BE2C (cell line): Measurements from ENCODE around the gene TTC34.

Experiments
- DNase-seq: peaks from one replicate; pipeline ENCODE4 v3.0.0-alpha.2; 2020
- H3K27me3 ChIP-seq: fragments of 250-450 bp; sonication (Bioruptor Pico); 2 replicates; pipeline ENCODE4 v1.5.1; 2020; ENCODE audit warnings: mild to moderate bottlenecking
- H3K36me3 ChIP-seq: fragments of 250-450 bp; sonication (Bioruptor Pico); 2 replicates; pipeline ENCODE4 v1.5.1; 2020; ENCODE audit warnings: mild to moderate bottlenecking
- H3K4me1 ChIP-seq: fragments of 250-450 bp; sonication (Bioruptor Pico); 2 replicates; pipeline ENCODE4 v1.5.1; 2020
- H3K4me3 ChIP-seq: 2 replicates; pipeline ENCODE4 v1.5.1; 2011; ENCODE audit warnings: low read depth, low read length
- H3K9me3 ChIP-seq: fragments of 250-450 bp; sonication (Bioruptor Pico); 2 replicates; pipeline ENCODE4 v1.5.1; 2020
- CTCF ChIP-seq: IDR thresholded peaks from 2 replicates; pipeline ENCODE4 v1.5.1; 2012; ENCODE audit warnings: mild to moderate bottlenecking, low read depth, low read length

Gene TTC34

GRCh38 chr1:2816786-2817185 lies 15.3 kb upstream of the TTC34 start:
- Histone ChIP-seq H3K4me1 (no peaks in the 10 kb centered on the region), H3K27me3 (no peaks in the 10 kb centered on the region), H3K36me3 (no peaks in the 10 kb centered on the region), H3K4me3 (no peak overlapping the region), H3K9me3 (no peaks in the 10 kb centered on the region)
- DNase-seq: no peak
- TF ChIP-seq CTCF: no peak

GRCh38 chr1:2815551-2815950 lies 14.1 kb upstream of the TTC34 start:
- H3K27me3 ChIP-seq: no peaks in the 10 kb centered on the region
- H3K9me3 ChIP-seq: no peaks in the 10 kb centered on the region
- H3K36me3 ChIP-seq: no peaks in the 10 kb centered on the region
- H3K4me1 ChIP-seq: no peaks in the 10 kb centered on the region
- no peak overlapping the region for H3K4me3 ChIP-seq
- TF ChIP-seq CTCF: no peak
- no peak for DNase-seq

- H3K9me3 ChIP-seq: no peaks in the 10 kb centered on the region
- no peaks in the 10 kb centered on the region for H3K27me3 ChIP-seq
- no peaks in the 10 kb centered on the region for H3K36me3 ChIP-seq
- no peak for TF ChIP-seq CTCF
- no peak for DNase-seq
- H3K4me1 ChIP-seq: no peaks in the 10 kb centered on the region
- no peak overlapping the region for H3K4me3 ChIP-seq
Observed at GRCh38 chr1:2814511-2815075, 13.1 kb upstream of the TTC34 start.

- DNase-seq: no peak
- Histone ChIP-seq H3K9me3 (no peaks in the 10 kb centered on the region), H3K4me3 (no peak overlapping the region), H3K27me3 (no peaks in the 10 kb centered on the region), H3K36me3 (no peaks in the 10 kb centered on the region), H3K4me1 (no peaks in the 10 kb centered on the region)
- no peak for TF ChIP-seq CTCF
Observed at GRCh38 chr1:2812939-2813653, 11.6 kb upstream of the TTC34 start.

- no peaks in the 10 kb centered on the region for H3K9me3 ChIP-seq
- no peaks in the 10 kb centered on the region for H3K27me3 ChIP-seq
- DNase-seq: no peak
- H3K4me1 ChIP-seq: no peaks in the 10 kb centered on the region
- no peaks in the 10 kb centered on the region for H3K36me3 ChIP-seq
- no peak overlapping the region for H3K4me3 ChIP-seq
- TF ChIP-seq CTCF: no peak
Observed at GRCh38 chr1:2812136-2812535, 10.6 kb upstream of the TTC34 start.

GRCh38 chr1:2811533-2811918 lies 10.0 kb upstream of the TTC34 start:
- Histone ChIP-seq H3K4me3 (no peak overlapping the region), H3K4me1 (no peaks in the 10 kb centered on the region), H3K27me3 (peaks cover 3% of the 10 kb centered on the region; the same call in 1 of the 2 replicates), H3K9me3 (no peaks in the 10 kb centered on the region), H3K36me3 (no peaks in the 10 kb centered on the region)
- TF ChIP-seq CTCF: no peak
- DNase-seq: no peak
